GM12878 (cell line): ENCODE data around the gene NTM.

Source experiments
- EZH2 ChIP-seq: IDR thresholded peaks from 2 replicates; pipeline ENCODE4 v1.6.1; 2012; ENCODE audit warnings: low read depth, mild to moderate bottlenecking, control low read depth, inconsistent platforms, low read length, borderline replicate concordance; ENCODE audit not compliant: control insufficient read depth
- NRF1 ChIP-seq: conservative IDR thresholded peaks from 2 replicates; pipeline ENCODE4 v1.6.1; 2011; ENCODE audit warnings: mild to moderate bottlenecking, low read depth, low read length, improper control_type of control experiment
- SP1 ChIP-seq: IDR thresholded peaks from one replicate; pipeline ENCODE4 v1.6.1; 2011; ENCODE audit warnings: low read depth, low read length
- SUZ12 ChIP-seq: fragments of 200-600 bp; sonication (generic); IDR thresholded peaks from one replicate; pipeline ENCODE4 v1.6.1; 2018; ENCODE audit warnings: antibody characterized with exemption, mild to moderate bottlenecking; ENCODE audit not compliant: unreplicated experiment
- TF ChIP-seq, protein P1 (sequence below): fragments of 450-650 bp; IDR thresholded peaks from 2 replicates; pipeline ENCODE4 v1.6.1; 2016; ENCODE audit warnings: mild to moderate bottlenecking, moderate library complexity, borderline replicate concordance

DNA sequence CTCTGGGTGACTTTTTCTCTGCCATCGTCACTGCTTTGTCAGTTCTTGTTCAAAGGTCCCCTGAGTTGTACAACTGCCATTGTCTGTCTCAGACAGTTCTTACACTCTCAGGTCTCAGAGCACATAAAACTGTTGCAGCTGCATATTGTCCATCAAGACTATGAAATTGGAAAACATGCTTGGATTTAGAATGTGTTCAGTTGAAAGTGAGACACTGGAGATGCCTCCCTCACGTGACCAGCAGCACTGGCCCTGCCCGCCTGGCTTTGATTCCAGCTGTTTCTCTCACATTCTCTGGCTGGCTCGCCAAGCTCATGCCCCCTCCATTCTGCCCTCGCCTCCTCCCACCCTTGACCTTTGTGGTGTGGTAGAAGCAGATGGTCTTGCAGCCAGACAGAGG lies 244.2 kb downstream of the NTM start:
- TF ChIP-seq NRF1: no peak
- no peak for TF ChIP-seq SUZ12
- TF ChIP-seq, protein P1, sequence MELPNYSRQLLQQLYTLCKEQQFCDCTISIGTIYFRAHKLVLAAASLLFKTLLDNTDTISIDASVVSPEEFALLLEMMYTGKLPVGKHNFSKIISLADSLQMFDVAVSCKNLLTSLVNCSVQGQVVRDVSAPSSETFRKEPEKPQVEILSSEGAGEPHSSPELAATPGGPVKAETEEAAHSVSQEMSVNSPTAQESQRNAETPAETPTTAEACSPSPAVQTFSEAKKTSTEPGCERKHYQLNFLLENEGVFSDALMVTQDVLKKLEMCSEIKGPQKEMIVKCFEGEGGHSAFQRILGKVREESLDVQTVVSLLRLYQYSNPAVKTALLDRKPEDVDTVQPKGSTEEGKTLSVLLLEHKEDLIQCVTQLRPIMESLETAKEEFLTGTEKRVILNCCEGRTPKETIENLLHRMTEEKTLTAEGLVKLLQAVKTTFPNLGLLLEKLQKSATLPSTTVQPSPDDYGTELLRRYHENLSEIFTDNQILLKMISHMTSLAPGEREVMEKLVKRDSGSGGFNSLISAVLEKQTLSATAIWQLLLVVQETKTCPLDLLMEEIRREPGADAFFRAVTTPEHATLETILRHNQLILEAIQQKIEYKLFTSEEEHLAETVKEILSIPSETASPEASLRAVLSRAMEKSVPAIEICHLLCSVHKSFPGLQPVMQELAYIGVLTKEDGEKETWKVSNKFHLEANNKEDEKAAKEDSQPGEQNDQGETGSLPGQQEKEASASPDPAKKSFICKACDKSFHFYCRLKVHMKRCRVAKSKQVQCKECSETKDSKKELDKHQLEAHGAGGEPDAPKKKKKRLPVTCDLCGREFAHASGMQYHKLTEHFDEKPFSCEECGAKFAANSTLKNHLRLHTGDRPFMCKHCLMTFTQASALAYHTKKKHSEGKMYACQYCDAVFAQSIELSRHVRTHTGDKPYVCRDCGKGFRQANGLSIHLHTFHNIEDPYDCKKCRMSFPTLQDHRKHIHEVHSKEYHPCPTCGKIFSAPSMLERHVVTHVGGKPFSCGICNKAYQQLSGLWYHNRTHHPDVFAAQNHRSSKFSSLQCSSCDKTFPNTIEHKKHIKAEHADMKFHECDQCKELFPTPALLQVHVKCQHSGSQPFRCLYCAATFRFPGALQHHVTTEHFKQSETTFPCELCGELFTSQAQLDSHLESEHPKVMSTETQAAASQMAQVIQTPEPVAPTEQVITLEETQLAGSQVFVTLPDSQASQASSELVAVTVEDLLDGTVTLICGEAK: no peak
- no peak for TF ChIP-seq EZH2
- no peak for TF ChIP-seq SP1
